Measurements from ENCODE around the gene NEUROG3.

The NEUROG3 gene

DNA sequence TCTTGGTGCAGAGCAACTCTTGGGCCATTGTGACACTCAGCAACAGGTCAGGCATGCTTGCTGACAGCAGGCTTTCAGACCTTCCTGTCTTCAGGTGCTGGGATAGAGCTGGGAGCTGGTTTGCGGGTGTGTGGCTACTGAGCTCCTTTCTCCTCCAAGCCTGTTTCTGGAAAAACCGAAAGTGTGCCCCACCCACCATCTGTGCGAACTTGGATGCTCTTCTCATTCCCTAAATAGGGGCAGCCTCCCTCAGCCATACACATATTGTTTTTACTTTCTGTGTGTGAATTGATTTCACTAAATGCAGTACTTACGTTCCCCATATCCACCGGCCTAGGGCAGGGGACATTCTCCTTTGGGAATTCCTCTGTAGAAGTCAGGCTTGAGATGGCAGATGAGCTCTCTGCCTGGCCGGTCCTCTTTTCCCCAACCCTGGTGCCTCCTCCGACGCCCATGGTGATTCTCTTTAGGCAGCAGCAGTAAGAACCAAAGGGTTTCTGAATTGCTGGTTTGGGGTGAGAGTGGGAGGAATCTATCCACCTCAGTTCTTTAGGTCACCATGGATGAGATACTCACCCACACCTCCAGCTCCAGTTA lies 6.3 kb upstream of the NEUROG3 start:
- Histone ChIP-seq H3K27me3 (replicated peaks; ENCODE audit: insufficient read depth, low read length) (peaks cover 54% of the 10 kb centered on the region), H4K20me1 (ENCODE audit: insufficient read depth, low read length) (no peaks in the 10 kb centered on the region), H3K9me2 (replicated peaks; ENCODE audit: insufficient read depth, low read length) (no peaks in the 10 kb centered on the region), H3K27ac (ENCODE audit: low read length) (no peak overlapping the region), H3K9ac (ENCODE audit: low read length) (no peak overlapping the region), H3K9me3 (replicated peaks; ENCODE audit: insufficient read depth, low read length) (no peaks in the 10 kb centered on the region), H3K79me2 (ENCODE audit: low read length) (no peaks in the 10 kb centered on the region), H2AFZ (ENCODE audit: low read length) (no peak overlapping the region), H3F3A (ENCODE audit: insufficient read depth, low read length) (no peaks in the 10 kb centered on the region), H3K4me1 (ENCODE audit: low read length) (no peaks in the 10 kb centered on the region), H3K4me2 (ENCODE audit: low read depth, low read length) (no peak overlapping the region), H3K4me3 (ENCODE audit: low read length) (no peak overlapping the region), H3K36me3 (replicated peaks; ENCODE audit: insufficient read depth, low read length) (no peaks in the 10 kb centered on the region)
- no peak for DNase-seq
- TF ChIP-seq EZH2 (optimal IDR thresholded peaks at IDR 0.05; ENCODE audit: low read depth, low read length) (no peak), EZH2phosphoT487 (IDR thresholded peaks at IDR 0.05; ENCODE audit: low read length) (no peak)
- TF ChIP-seq, protein P1, sequence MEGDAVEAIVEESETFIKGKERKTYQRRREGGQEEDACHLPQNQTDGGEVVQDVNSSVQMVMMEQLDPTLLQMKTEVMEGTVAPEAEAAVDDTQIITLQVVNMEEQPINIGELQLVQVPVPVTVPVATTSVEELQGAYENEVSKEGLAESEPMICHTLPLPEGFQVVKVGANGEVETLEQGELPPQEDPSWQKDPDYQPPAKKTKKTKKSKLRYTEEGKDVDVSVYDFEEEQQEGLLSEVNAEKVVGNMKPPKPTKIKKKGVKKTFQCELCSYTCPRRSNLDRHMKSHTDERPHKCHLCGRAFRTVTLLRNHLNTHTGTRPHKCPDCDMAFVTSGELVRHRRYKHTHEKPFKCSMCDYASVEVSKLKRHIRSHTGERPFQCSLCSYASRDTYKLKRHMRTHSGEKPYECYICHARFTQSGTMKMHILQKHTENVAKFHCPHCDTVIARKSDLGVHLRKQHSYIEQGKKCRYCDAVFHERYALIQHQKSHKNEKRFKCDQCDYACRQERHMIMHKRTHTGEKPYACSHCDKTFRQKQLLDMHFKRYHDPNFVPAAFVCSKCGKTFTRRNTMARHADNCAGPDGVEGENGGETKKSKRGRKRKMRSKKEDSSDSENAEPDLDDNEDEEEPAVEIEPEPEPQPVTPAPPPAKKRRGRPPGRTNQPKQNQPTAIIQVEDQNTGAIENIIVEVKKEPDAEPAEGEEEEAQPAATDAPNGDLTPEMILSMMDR (IDR thresholded peaks at IDR 0.05; ENCODE audit: low read length): no peak

DNA sequence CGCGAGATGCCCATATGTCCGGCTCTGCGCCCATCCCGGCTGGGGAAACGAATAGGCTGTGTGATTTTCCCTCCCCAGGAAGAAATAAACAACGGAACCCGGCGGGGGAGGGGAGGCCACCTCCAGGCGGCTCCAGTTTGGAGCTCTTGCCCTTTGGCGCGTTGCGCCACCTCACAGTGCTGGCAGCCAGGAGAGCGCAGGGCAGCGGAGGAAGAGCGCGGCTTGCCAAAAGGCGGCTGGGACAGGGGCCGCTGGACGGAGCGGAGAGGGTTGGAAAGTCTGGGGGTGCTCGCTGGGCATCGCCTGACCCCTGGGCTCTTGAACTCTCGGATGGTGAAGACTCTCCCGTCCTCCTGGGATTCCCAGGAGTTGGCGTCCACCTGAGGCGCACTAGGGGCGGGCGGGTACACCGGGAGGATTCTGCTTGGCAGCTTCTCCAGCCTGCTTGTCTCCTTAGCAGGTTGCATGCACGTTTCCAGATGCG lies 5.3 kb upstream of the NEUROG3 start:
- no peaks in the 10 kb centered on the region for H3K79me2 ChIP-seq (ENCODE audit: low read length)
- no peaks in the 10 kb centered on the region for H3K9me2 ChIP-seq (replicated peaks; ENCODE audit: insufficient read depth, low read length)
- no peak overlapping the region for H3K27ac ChIP-seq (ENCODE audit: low read length)
- H2AFZ ChIP-seq (ENCODE audit: low read length): no peak overlapping the region
- H4K20me1 ChIP-seq (ENCODE audit: insufficient read depth, low read length): no peaks in the 10 kb centered on the region
- H3K4me1 ChIP-seq (ENCODE audit: low read length): no peaks in the 10 kb centered on the region
- TF ChIP-seq, protein P1 (IDR thresholded peaks at IDR 0.05; ENCODE audit: low read length): no peak
- TF ChIP-seq EZH2 (optimal IDR thresholded peaks at IDR 0.05; ENCODE audit: low read depth, low read length) (no peak), EZH2phosphoT487 (IDR thresholded peaks at IDR 0.05; ENCODE audit: low read length) (no peak)
- H3K4me2 ChIP-seq (ENCODE audit: low read depth, low read length): no peak overlapping the region
- no peak overlapping the region for H3K9ac ChIP-seq (ENCODE audit: low read length)
- no peaks in the 10 kb centered on the region for H3K36me3 ChIP-seq (replicated peaks; ENCODE audit: insufficient read depth, low read length)
- no peak overlapping the region for H3K4me3 ChIP-seq (ENCODE audit: low read length)
- no peaks in the 10 kb centered on the region for H3F3A ChIP-seq (ENCODE audit: insufficient read depth, low read length)
- DNase-seq: no peak
- no peaks in the 10 kb centered on the region for H3K9me3 ChIP-seq (replicated peaks; ENCODE audit: insufficient read depth, low read length)
- H3K27me3 ChIP-seq (replicated peaks; ENCODE audit: insufficient read depth, low read length): peaks cover 64% of the 10 kb centered on the region

DNA sequence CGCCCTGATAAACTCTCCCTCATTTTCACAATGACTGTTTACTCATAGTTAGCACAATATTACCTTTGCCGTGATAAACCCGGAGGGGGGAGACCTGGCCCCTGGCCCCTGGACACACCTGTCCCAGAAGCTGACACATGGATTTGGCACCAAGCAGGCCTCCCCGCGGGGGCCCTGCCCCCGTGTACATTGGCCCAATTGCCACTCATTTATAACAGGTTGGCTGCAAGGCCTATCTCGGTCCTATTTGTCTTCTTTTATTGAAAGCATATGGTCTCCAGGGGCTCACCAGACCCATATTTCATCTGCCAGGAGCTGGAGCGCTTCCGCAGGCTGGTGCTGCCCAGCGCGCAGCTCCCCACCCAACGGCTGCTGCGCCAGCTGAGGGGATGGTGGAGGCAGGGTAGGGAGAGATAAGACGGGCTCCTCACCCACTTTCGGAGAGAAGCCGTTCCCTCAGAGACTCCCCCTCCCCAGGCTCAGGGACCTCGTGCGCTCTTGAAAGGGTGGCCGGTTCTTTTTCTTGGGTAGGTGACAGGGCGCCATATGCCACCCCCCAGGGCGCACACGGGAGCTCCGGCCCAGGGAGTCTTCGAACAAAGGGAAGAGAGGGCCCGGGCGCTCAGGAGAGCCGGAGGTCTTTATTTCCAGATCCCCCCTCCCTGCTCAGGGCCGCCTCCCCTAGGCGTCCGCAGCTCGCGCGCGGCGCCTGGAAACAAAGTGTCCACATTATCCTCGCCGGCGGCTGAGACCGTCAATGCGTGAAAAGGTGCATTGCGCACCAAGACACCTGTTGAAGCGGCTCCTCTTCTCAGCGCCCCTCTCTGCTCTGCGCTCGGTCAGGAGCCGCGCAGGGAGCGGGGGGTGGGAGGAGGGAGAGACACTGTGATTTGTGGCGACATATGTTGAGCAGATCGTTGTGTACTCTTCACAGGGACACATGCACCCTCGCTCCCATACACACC lies 4.3 kb upstream of the NEUROG3 start:
- Histone ChIP-seq H3K9ac (ENCODE audit: low read length) (no peak overlapping the region), H3K4me3 (ENCODE audit: low read length) (no peak overlapping the region), H3K27me3 (replicated peaks; ENCODE audit: insufficient read depth, low read length) (peaks cover 74% of the 10 kb centered on the region), H3K36me3 (replicated peaks; ENCODE audit: insufficient read depth, low read length) (no peaks in the 10 kb centered on the region), H3K79me2 (ENCODE audit: low read length) (no peaks in the 10 kb centered on the region), H2AFZ (ENCODE audit: low read length) (no peak overlapping the region), H4K20me1 (ENCODE audit: insufficient read depth, low read length) (no peaks in the 10 kb centered on the region), H3K4me1 (ENCODE audit: low read length) (0 out of 2 replicates have a peak, but pooled peaks cover 3% of the 10 kb centered on the region), H3K4me2 (ENCODE audit: low read depth, low read length) (no peak overlapping the region), H3K9me3 (replicated peaks; ENCODE audit: insufficient read depth, low read length) (no peaks in the 10 kb centered on the region), H3F3A (ENCODE audit: insufficient read depth, low read length) (no peaks in the 10 kb centered on the region), H3K27ac (ENCODE audit: low read length) (no peak overlapping the region), H3K9me2 (replicated peaks; ENCODE audit: insufficient read depth, low read length) (no peaks in the 10 kb centered on the region)
- no peak for DNase-seq
- TF ChIP-seq EZH2phosphoT487 (IDR thresholded peaks at IDR 0.05; ENCODE audit: low read length) (no peak), EZH2 (optimal IDR thresholded peaks at IDR 0.05; ENCODE audit: low read depth, low read length) (no peak)
